22Rv1 (cell line): ENCODE measurements around the gene CSF3.

Experiments
- H3K27ac ChIP-seq: fragments of 450-650 bp; 2 replicates; pipeline ENCODE4 v1.5.1; 2017
- ZFX ChIP-seq: fragments of 450-650 bp; IDR thresholded peaks from 2 replicates; pipeline ENCODE4 v1.6.1; 2017; ENCODE audit warnings: antibody characterized with exemption, borderline replicate concordance
- TF ChIP-seq, protein P1 (sequence below): fragments of 450-650 bp; IDR thresholded peaks from 2 replicates; pipeline ENCODE4 v1.5.1; 2017; ENCODE audit warnings: mild to moderate bottlenecking

The CSF3 gene

DNA sequence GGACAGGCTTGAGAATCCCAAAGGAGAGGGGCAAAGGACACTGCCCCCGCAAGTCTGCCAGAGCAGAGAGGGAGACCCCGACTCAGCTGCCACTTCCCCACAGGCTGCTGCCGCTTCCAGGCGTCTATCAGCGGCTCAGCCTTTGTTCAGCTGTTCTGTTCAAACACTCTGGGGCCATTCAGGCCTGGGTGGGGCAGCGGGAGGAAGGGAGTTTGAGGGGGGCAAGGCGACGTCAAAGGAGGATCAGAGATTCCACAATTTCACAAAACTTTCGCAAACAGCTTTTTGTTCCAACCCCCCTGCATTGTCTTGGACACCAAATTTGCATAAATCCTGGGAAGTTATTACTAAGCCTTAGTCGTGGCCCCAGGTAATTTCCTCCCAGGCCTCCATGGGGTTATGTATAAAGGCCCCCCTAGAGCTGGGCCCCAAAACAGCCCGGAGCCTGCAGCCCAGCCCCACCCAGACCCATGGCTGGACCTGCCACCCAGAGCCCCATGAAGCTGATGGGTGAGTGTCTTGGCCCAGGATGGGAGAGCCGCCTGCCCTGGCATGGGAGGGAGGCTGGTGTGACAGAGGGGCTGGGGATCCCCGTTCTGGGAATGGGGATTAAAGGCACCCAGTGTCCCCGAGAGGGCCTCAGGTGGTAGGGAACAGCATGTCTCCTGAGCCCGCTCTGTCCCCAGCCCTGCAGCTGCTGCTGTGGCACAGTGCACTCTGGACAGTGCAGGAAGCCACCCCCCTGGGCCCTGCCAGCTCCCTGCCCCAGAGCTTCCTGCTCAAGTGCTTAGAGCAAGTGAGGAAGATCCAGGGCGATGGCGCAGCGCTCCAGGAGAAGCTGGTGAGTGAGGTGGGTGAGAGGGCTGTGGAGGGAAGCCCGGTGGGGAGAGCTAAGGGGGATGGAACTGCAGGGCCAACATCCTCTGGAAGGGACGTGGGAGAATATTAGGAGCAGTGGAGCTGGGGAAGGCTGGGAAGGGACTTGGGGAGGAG is at the start of gene CSF3:
Gene CSF3, plus strand, starts transcription at position 436 of the 993 bp plus-strand sequence. Its CDS starts 35 bp downstream, at position 471.
- no peak for TF ChIP-seq ZFX
- TF ChIP-seq, protein P1, sequence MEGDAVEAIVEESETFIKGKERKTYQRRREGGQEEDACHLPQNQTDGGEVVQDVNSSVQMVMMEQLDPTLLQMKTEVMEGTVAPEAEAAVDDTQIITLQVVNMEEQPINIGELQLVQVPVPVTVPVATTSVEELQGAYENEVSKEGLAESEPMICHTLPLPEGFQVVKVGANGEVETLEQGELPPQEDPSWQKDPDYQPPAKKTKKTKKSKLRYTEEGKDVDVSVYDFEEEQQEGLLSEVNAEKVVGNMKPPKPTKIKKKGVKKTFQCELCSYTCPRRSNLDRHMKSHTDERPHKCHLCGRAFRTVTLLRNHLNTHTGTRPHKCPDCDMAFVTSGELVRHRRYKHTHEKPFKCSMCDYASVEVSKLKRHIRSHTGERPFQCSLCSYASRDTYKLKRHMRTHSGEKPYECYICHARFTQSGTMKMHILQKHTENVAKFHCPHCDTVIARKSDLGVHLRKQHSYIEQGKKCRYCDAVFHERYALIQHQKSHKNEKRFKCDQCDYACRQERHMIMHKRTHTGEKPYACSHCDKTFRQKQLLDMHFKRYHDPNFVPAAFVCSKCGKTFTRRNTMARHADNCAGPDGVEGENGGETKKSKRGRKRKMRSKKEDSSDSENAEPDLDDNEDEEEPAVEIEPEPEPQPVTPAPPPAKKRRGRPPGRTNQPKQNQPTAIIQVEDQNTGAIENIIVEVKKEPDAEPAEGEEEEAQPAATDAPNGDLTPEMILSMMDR = no peak
- no peak within 1 kb of the TSS for H3K27ac ChIP-seq

DNA sequence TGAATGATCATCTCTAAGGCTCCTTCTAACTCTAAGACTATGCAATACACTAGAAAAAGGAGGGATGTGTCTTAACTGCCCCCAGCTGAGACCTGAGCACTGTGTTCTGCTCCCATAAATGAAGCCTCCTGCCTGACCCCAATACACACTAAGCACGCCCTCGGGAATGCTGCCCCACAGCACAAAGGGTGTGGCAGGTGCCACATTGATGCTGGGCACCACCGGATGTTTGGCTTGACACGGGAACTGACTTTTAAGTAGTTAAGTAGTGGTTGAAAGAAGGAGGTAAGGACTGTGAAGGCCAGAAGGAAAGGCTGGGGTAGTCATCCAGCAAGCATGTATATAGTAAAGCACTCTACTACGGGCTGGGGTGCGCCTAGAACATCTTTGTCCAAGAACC is 48.5 kb upstream of the CSF3 start:
- H3K27ac ChIP-seq = no peak overlapping the region

GRCh38 chr17:39968761-39969160 is 46.5 kb upstream of the CSF3 start:
- no peak overlapping the region for H3K27ac ChIP-seq
- TF ChIP-seq ZFX = no peak
- TF ChIP-seq, protein P1 = no peak

More for the DNA sequence above, 48.5 kb upstream of the CSF3 start:
- TF ChIP-seq, protein P1 = no peak
- TF ChIP-seq ZFX = no peak

DNA sequence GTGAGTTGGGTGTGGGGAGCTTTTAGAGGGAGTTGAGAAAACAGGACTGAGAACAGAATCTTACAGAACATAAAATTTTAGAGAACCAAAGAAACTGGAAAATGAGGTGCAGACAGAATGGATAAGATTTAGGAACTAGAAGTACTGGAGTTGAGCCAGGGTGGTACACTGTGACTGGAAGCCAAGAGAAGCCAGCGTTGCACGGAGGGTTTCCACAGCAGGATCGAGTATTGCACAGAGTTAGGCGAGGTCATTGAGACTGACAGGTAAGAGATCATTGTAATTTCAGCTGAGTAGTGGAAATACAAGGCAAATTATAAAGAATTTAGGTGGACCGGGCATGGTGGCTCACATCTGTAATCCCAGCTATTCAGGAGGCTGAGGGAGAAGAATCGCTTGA is 45.9 kb upstream of the CSF3 start:
- H3K27ac ChIP-seq = no peak overlapping the region
- TF ChIP-seq ZFX = no peak
- TF ChIP-seq, protein P1 = no peak

DNA sequence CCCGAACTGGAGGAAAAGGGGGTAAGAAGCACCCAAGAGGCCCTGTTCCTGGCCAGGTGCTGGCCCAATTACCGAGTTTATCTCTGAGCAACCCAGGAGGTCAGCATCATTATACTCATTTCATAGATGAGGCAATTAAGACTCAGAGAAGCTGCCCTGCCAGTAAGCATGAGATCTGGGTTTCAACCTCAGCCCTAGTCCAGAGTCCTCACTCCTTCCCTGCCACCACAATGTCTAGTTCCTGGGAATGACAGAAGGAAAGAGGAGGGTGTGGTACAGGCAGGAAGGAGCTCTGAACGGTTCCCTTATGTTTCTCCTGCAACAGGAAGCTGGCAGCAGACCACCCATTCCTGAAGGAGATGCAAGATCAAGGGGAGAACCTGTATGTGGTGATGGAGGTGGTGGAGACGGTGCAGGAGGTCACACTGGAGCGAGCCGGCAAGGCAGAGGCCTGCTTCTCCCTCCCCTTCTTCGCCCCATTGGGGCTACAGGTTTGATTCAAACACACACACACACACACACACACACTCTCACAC is 45.0 kb upstream of the CSF3 start:
- no peak overlapping the region for H3K27ac ChIP-seq
- TF ChIP-seq, protein P1 = no peak
- TF ChIP-seq ZFX = no peak

DNA sequence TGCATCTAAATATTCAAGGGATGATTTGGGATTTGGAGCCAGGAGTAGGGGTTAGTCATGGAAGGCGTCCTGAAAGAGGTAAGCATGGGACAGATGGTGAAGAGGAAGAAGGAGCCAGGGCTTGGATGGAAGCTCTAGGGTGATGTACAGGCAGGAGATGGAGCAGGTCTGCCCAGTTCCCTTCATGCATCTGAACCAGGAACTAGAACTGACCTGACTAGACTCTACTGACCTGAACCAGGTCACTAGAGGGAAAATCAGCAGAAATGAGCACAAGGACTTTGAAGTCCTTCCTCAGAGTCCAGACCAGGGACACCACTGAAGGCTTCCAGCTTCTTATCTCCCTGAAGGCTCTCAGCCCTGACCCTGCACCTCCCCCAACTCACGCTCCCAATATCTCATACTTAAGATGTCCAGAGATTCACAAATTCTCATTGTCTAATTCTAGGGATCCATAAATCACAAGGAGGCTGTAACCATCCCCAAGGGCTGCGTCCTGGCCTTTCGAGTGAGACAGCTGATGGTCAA is 44.1 kb upstream of the CSF3 start:
- no peak overlapping the region for H3K27ac ChIP-seq
- TF ChIP-seq ZFX = no peak
- TF ChIP-seq, protein P1 = no peak
